GM12864 (cell line): Measurements from ENCODE around the gene CD8A.

Source experiments
- DNase-seq: peaks from one replicate; pipeline ENCODE4 v3.0.0-alpha.2; 2011; ENCODE audit warnings: low read depth
- H3K4me3 ChIP-seq: 2 replicates; pipeline ENCODE4 v1.5.1; 2011; ENCODE audit warnings: mild to moderate bottlenecking, low read depth, low read length, control low read depth
- TF ChIP-seq, protein P1 (sequence below): IDR thresholded peaks from 2 replicates; pipeline ENCODE4 v1.5.1; 2011; ENCODE audit warnings: low read depth, mild to moderate bottlenecking, moderate library complexity, low read length, control low read depth, inconsistent platforms; ENCODE audit errors: missing control alignments

The CD8A gene

DNA sequence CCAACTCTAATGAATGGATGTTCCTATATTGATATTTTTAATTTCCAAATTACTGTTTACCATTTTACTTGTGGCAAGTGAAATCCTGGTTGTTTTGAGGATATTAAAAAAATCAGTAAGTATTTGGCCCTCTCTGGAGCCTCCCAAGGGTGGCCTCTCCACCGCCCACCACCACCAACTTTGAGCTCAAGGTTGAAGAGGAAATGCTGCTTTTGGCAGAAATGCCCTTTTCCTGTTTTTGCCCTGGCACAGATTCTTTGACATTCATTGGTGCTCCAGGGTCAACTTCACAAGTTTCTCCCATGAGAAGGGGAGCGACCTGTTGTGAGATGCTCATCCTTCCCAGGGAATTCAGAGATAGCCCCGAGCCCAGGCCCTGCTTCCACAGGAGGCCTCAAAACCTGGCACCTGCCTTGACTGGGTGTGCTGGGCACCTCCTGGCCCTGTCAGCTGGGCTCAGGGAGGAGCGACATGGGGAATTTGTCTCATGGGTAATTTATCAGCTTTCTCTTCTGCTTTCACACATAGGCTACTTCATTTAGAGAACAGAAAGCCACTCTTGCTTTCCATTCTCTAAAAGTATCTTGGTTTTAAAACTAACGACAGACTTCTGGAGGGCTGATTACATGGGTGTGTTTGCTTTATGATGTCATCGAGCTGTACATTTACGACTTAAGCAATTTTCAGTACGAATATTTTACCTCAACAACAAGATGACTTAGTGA, 6.9 kb downstream of the CD8A start:
- peak; percentile 48 for DNase-seq
- TF ChIP-seq, protein P1, sequence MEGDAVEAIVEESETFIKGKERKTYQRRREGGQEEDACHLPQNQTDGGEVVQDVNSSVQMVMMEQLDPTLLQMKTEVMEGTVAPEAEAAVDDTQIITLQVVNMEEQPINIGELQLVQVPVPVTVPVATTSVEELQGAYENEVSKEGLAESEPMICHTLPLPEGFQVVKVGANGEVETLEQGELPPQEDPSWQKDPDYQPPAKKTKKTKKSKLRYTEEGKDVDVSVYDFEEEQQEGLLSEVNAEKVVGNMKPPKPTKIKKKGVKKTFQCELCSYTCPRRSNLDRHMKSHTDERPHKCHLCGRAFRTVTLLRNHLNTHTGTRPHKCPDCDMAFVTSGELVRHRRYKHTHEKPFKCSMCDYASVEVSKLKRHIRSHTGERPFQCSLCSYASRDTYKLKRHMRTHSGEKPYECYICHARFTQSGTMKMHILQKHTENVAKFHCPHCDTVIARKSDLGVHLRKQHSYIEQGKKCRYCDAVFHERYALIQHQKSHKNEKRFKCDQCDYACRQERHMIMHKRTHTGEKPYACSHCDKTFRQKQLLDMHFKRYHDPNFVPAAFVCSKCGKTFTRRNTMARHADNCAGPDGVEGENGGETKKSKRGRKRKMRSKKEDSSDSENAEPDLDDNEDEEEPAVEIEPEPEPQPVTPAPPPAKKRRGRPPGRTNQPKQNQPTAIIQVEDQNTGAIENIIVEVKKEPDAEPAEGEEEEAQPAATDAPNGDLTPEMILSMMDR, result no peak
- no peak overlapping the region for H3K4me3 ChIP-seq

DNA sequence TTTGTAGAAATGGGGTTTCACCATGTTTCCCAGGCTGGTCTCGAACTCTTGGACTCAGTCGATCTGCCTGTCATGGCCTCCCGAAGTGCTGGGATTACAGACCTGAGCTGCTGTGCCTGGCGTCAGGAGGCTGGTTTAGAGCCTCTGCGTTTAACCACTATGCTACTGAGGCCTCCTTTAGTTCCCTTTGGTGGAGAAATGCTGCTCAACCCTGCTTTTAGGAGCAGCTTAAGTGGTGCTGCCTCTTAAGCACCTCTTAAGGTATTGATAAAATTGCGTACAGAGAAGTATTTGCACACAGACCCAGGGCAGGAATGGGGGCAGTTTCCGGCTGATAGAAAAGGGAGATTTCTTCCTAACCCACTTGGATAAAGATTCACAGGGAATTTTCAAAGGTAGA, 8.0 kb downstream of the CD8A start:
- TF ChIP-seq, protein P1, result no peak
- H3K4me3 ChIP-seq, result no peak overlapping the region
- no peak for DNase-seq

DNA sequence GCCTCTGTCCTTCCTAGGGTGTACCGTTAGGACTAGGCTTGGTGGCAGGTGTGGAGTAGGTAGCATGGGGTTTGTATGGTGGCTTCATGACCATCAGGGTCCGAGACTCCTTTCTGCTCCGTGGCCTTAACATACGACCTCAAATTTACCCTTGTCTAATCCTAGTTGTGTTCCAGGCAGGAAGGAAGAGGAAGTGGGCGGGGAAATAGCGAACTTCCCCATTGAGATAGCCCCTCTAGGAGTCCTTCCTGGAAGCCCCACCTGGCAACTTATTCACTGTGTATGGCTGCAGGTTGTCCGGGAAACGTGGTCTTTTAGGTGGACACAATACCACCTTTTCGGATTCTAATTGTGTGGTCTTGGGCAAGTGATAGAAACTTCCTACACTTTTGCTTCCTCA, 9.3 kb downstream of the CD8A start:
- H3K4me3 ChIP-seq, result no peak overlapping the region
- no peak for DNase-seq
- TF ChIP-seq, protein P1, result no peak

DNA sequence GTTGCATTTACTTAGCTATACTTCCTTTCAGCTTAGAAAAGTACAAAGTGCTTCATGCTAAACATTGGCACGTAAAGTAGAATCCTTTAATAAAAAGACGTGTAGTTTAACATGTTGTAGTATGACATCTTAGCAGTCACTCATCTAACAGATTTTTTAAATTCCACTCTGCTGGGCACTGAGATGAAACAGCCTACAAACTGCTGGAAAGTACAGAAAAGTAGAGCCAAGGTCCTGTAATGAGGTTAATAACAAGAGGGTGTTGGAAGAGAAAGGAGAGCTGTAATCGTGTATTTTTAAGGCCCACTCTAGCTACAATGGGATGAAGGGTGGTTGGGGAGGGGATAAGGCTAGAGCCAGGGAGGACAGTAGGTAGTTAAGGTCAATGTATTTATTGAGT, 10.7 kb downstream of the CD8A start:
- DNase-seq, result no peak
- H3K4me3 ChIP-seq, result no peak overlapping the region
- TF ChIP-seq, protein P1, result no peak

DNA sequence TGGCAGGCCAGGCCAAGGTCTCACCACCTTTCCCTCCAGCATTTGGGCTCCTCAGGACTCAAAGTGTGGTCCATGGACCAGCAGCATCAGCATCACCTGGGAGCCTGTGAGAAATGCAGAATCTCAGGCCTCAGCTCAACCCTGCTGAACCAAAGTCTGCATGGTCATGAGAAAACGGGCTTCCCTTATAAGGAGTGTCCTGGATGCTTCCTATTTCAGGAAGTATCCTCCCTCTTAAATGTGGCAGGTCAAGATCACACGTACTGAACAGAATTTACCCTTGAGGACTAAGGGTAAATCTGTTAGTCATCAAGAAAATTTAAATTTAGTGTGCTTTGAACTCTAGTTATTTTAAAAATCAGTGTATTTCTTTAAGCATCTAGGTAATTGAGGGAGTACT, 11.8 kb downstream of the CD8A start:
- TF ChIP-seq, protein P1, result no peak
- no peak overlapping the region for H3K4me3 ChIP-seq
- no peak for DNase-seq

DNA sequence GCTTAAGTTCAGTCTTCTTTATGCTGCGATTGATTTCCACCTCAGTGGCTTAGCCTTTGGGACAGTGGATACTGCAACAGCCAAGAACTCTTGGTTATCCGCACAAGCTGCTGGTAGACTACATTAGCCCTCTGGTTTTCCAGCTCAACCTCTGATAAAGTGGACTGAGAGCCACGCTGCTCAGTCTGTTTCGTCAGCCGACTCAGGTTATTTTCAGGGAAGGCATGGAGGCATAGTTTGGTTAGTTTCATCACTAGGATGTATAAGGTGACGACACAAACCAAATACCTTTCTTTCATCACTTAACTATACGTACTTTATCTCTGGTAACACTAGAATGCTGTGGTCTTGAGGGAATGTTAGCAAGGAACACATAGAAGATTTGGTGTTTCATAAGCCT, 14.2 kb downstream of the CD8A start:
- H3K4me3 ChIP-seq, result no peak overlapping the region
- TF ChIP-seq, protein P1, result no peak
- DNase-seq, result no peak

DNA sequence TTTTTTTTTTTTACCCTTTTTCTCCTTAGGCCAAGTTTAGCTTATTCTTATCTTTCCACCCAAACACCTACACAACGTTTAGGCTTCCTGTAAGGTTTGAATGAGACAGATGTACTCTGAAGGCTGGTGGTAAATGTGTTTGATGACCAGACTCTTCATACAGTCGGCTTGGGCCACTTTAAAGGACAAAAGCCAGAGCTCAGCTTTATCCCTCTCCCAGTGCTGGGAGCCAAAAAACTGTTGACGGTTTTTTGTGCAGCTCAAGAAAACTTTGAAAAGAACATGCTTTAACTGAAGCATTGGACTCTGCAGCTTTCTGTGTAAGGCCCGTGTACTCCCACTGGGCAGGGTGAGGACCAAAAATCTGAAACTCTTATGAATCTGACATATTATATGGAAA, 15.4 kb downstream of the CD8A start:
- no peak for DNase-seq

More for the DNA sequence above, 15.4 kb downstream of the CD8A start:
- H3K4me3 ChIP-seq, result no peak overlapping the region
- TF ChIP-seq, protein P1, result no peak
